ENCODE measurements around the gene DRC1. TPM values are rescaled to one million over a fixed set of nuclear protein-coding genes. Genes with fewer than 3 reads are reported as not detected.

The DRC1 gene
- total RNA-seq, 2 experiments from 2014 or later, result not detected

GRCh38 chr2:26435106-26435505, 33.4 kb downstream of the DRC1 start:
- ChIA-PET POLR2A (no interaction called here), CTCF (ENCODE audit: unreplicated experiment) (no interaction called here)
- intact Hi-C loops (cut with micrococcal nuclease; ENCODE audit: unreplicated experiment), result no loop called here
- H4K20me1 ChIP-seq (ENCODE audit: insufficient read depth, low read length), result no peaks in the 10 kb centered on the region
- H3K4me3 ChIP-seq (ENCODE audit: low read depth, low read length, poor library complexity, severe bottlenecking), result no peak overlapping the region
- DNase-seq (ENCODE audit: low spot score), result no peak
- no peaks in the 10 kb centered on the region for H3K36me3 ChIP-seq (ENCODE audit: insufficient read depth, low read length)
- no peaks in the 10 kb centered on the region for H3K9me3 ChIP-seq (ENCODE audit: low read length)
- no peak overlapping the region for H3K27ac ChIP-seq (ENCODE audit: low read depth, low read length, poor library complexity, severe bottlenecking)
- no peak overlapping the region for H2AFZ ChIP-seq (ENCODE audit: low read length)
- H3K79me2 ChIP-seq (ENCODE audit: insufficient read depth, low read depth, low read length), result no peaks in the 10 kb centered on the region
- peaks cover 7% of the 10 kb centered on the region for H3K4me1 ChIP-seq (ENCODE audit: insufficient read depth, low read length, poor library complexity, severe bottlenecking)
- TF ChIP-seq EZH2phosphoT487 (IDR thresholded peaks at IDR 0.05; ENCODE audit: borderline replicate concordance, low read depth, low read length), result no peak
- TF ChIP-seq CTCF (conservative IDR thresholded peaks at IDR 0.05; ENCODE audit: low read length), result no peak
- no TSS peak for BruUV-seq (replicated peaks)
- no peaks in the 10 kb centered on the region for H3K9me2 ChIP-seq (ENCODE audit: insufficient read depth, low read length)
- no peak overlapping the region for H3K4me2 ChIP-seq (ENCODE audit: low read length)

- Histone ChIP-seq H3K4me2 (ENCODE audit: low read length) (no peak overlapping the region), H3K4me3 (ENCODE audit: low read depth, low read length, poor library complexity, severe bottlenecking) (no peak overlapping the region), H3K9me2 (ENCODE audit: insufficient read depth, low read length) (no peaks in the 10 kb centered on the region), H3K4me1 (ENCODE audit: insufficient read depth, low read length, poor library complexity, severe bottlenecking) (no peaks in the 10 kb centered on the region), H3K79me2 (ENCODE audit: insufficient read depth, low read depth, low read length) (no peaks in the 10 kb centered on the region), H3K27ac (ENCODE audit: low read depth, low read length, poor library complexity, severe bottlenecking) (no peak overlapping the region), H3K9me3 (ENCODE audit: low read length) (no peaks in the 10 kb centered on the region), H4K20me1 (ENCODE audit: insufficient read depth, low read length) (no peaks in the 10 kb centered on the region), H3K36me3 (ENCODE audit: insufficient read depth, low read length) (no peaks in the 10 kb centered on the region), H2AFZ (ENCODE audit: low read length) (no peak overlapping the region)
- ChIA-PET CTCF (ENCODE audit: unreplicated experiment) (no interaction called here), POLR2A (interaction anchor here (0.6 kb wide), 1 partner anchor 86 kb away, joined by 4 read pairs; no protein-coding TSS in a partner anchor)
- TF ChIP-seq EZH2phosphoT487 (IDR thresholded peaks at IDR 0.05; ENCODE audit: borderline replicate concordance, low read depth, low read length) (no peak), CTCF (conservative IDR thresholded peaks at IDR 0.05; ENCODE audit: low read length) (no peak)
- no TSS peak for BruUV-seq (replicated peaks)
- DNase-seq (ENCODE audit: low spot score), result no peak
- intact Hi-C loops (cut with micrococcal nuclease; ENCODE audit: unreplicated experiment), result no loop called here
These were observed 36.8 kb downstream of the DRC1 start for GRCh38 chr2:26438526-26438925.

- DNase-seq (ENCODE audit: low spot score), result no peak
- Histone ChIP-seq H3K36me3 (ENCODE audit: insufficient read depth, low read length) (no peaks in the 10 kb centered on the region), H3K4me1 (ENCODE audit: insufficient read depth, low read length, poor library complexity, severe bottlenecking) (no peaks in the 10 kb centered on the region), H2AFZ (ENCODE audit: low read length) (no peak overlapping the region), H4K20me1 (ENCODE audit: insufficient read depth, low read length) (no peaks in the 10 kb centered on the region), H3K27ac (ENCODE audit: low read depth, low read length, poor library complexity, severe bottlenecking) (no peak overlapping the region), H3K4me3 (ENCODE audit: low read depth, low read length, poor library complexity, severe bottlenecking) (no peak overlapping the region), H3K4me2 (ENCODE audit: low read length) (no peak overlapping the region), H3K9me3 (ENCODE audit: low read length) (no peaks in the 10 kb centered on the region), H3K9me2 (ENCODE audit: insufficient read depth, low read length) (no peaks in the 10 kb centered on the region), H3K79me2 (ENCODE audit: insufficient read depth, low read depth, low read length) (no peaks in the 10 kb centered on the region)
- intact Hi-C loops (cut with micrococcal nuclease; ENCODE audit: unreplicated experiment), result no loop called here
- TF ChIP-seq EZH2phosphoT487 (IDR thresholded peaks at IDR 0.05; ENCODE audit: borderline replicate concordance, low read depth, low read length), result no peak
- ChIA-PET CTCF (ENCODE audit: unreplicated experiment) (no interaction called here), POLR2A (interaction anchor here (0.6 kb wide), 1 partner anchor 86 kb away, joined by 4 read pairs; no protein-coding TSS in a partner anchor)
- BruUV-seq (replicated peaks), result no TSS peak
These were observed 37.2 kb downstream of the DRC1 start for GRCh38 chr2:26438926-26439325.
